Adrenal gland (tissue), 5 donors: ENCODE data around the gene SLC35F2.

Experiments
- POLR2A ChIP-seq, 2 donors: fragments of 450-650 bp; IDR thresholded peaks; one replicate each; pipeline ENCODE4 v1.6.1; 2017; ENCODE audit warnings: antibody characterized with exemption in 2 of 2, mild to moderate bottlenecking in 2 of 2, moderate library complexity in 1 of 2
- TF ChIP-seq, protein P1 (sequence below), 6 experiments: fragments of 450-650 bp in 4 of 6; fragments of 200-600 bp in 2 of 6; sonication (generic) in 1 of 6; IDR thresholded peaks; 1 replicate in 5 of 6; 2 replicates in 1 of 6; pipeline versions ENCODE4 v1.5.1 to v1.8.0; 2016 to 2021; ENCODE audit warnings: antibody characterized with exemption in 6 of 6, mild to moderate bottlenecking in 2 of 6, moderate library complexity in 1 of 6
- donor health status: DM: no; HTN: no; CAD: no.

DNA sequence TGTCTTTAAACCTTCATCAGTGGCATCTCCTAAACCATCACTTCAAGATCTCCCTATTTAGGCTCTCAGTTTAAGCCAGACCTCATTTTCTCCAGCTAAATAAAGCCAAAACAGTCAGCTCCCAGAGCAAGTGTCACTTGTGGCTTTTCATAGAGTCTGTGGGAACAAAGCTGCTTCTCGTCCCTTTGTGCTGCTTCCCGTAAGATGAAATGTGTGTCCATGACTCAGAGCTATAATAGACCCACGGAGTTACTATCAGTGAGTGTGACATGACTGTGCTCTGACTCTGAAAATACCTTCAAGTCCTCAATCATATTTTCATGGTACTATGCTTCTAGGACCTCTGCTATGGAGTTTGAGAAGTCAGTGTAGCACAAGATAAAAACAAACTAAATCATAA lies 89.4 kb downstream of the SLC35F2 start:
- TF ChIP-seq, protein P1, sequence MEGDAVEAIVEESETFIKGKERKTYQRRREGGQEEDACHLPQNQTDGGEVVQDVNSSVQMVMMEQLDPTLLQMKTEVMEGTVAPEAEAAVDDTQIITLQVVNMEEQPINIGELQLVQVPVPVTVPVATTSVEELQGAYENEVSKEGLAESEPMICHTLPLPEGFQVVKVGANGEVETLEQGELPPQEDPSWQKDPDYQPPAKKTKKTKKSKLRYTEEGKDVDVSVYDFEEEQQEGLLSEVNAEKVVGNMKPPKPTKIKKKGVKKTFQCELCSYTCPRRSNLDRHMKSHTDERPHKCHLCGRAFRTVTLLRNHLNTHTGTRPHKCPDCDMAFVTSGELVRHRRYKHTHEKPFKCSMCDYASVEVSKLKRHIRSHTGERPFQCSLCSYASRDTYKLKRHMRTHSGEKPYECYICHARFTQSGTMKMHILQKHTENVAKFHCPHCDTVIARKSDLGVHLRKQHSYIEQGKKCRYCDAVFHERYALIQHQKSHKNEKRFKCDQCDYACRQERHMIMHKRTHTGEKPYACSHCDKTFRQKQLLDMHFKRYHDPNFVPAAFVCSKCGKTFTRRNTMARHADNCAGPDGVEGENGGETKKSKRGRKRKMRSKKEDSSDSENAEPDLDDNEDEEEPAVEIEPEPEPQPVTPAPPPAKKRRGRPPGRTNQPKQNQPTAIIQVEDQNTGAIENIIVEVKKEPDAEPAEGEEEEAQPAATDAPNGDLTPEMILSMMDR (IDR thresholded peaks at IDR 0.05) = no peak
- TF ChIP-seq POLR2A (IDR thresholded peaks at IDR 0.05) = no peak
